Measurements from ENCODE around the gene DDX46. TPM values are rescaled to one million over a fixed set of nuclear protein-coding genes. Genes with fewer than 3 reads are reported as not detected.

Gene DDX46
- total and polyA plus RNA-seq, 2 experiments from 2014 or later: 15.3 to 31.0 TPM

- 91% methylated on average over 3 of the region's 3 CpGs for WGBS (ENCODE audit: low lambda C conversion rate, missing lambda C conversion rate)
These were observed 98.8 kb downstream of the DDX46 start for GRCh38 chr5:134857401-134857800.

DNA sequence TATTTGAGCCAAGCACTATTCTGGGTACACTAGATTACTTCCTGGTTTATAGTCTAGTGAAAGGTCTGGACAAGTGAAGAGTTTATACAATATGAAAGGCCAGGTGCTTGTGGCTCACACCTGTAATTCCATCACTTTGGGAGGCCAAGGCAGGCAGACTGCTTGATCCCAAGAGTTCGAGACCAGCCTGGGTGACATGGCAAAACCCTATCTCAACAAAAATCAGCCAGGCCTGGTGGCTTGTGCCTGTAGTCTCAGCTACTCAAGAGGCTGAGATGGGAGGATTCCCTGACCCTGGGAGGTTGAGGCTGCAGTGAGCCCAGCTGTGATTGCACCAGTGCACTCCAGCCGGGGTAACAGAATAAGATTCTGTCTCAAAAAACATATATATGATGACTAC, 106.1 kb downstream of the DDX46 start:
- whole genome bisulfite sequencing (ENCODE audit: low lambda C conversion rate, missing lambda C conversion rate): 86% methylated on average over 2 of the region's 2 CpGs
- Histone ChIP-seq H3K4me3 (no peak overlapping the region), H3K36me3 (replicated peaks; ENCODE audit: insufficient read depth, low read depth) (no peaks in the 10 kb centered on the region), H3K27ac (no peak overlapping the region), H4K20me1 (ENCODE audit: insufficient read depth, poor library complexity, severe bottlenecking) (no peaks in the 10 kb centered on the region), H3K9me2 (replicated peaks; ENCODE audit: insufficient read depth) (no peaks in the 10 kb centered on the region), H2AFZ (no peak overlapping the region), H3K9me3 (ENCODE audit: low read depth) (no peaks in the 10 kb centered on the region), H3K4me2 (no peak overlapping the region), H3K79me2 (no peaks in the 10 kb centered on the region), H3K27me3 (no peaks in the 10 kb centered on the region), H3K4me1 (ENCODE audit: insufficient read depth) (no peaks in the 10 kb centered on the region)
- no peak for DNase-seq (ENCODE audit: low spot score)
- TF ChIP-seq EZH2 (IDR thresholded peaks at IDR 0.05; ENCODE audit: borderline replicate concordance) (no peak), EZH2phosphoT487 (IDR thresholded peaks at IDR 0.05; ENCODE audit: low read depth, severe bottlenecking, unreplicated experiment) (no peak)
- TF ChIP-seq, protein P1, sequence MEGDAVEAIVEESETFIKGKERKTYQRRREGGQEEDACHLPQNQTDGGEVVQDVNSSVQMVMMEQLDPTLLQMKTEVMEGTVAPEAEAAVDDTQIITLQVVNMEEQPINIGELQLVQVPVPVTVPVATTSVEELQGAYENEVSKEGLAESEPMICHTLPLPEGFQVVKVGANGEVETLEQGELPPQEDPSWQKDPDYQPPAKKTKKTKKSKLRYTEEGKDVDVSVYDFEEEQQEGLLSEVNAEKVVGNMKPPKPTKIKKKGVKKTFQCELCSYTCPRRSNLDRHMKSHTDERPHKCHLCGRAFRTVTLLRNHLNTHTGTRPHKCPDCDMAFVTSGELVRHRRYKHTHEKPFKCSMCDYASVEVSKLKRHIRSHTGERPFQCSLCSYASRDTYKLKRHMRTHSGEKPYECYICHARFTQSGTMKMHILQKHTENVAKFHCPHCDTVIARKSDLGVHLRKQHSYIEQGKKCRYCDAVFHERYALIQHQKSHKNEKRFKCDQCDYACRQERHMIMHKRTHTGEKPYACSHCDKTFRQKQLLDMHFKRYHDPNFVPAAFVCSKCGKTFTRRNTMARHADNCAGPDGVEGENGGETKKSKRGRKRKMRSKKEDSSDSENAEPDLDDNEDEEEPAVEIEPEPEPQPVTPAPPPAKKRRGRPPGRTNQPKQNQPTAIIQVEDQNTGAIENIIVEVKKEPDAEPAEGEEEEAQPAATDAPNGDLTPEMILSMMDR (IDR thresholded peaks at IDR 0.05; ENCODE audit: poor library complexity): no peak

More at GRCh38 chr5:134857401-134857800, 98.8 kb downstream of the DDX46 start:
- H3K4me1 ChIP-seq (ENCODE audit: insufficient read depth): no peaks in the 10 kb centered on the region
- H4K20me1 ChIP-seq (ENCODE audit: insufficient read depth, poor library complexity, severe bottlenecking): peaks cover 14% of the 10 kb centered on the region
- no peaks in the 10 kb centered on the region for H3K27me3 ChIP-seq
- no peaks in the 10 kb centered on the region for H3K9me3 ChIP-seq (ENCODE audit: low read depth)
- no peak overlapping the region for H2AFZ ChIP-seq
- no peak overlapping the region for H3K27ac ChIP-seq
- H3K79me2 ChIP-seq: peaks cover 54% of the 10 kb centered on the region
- no peaks in the 10 kb centered on the region for H3K36me3 ChIP-seq (replicated peaks; ENCODE audit: insufficient read depth, low read depth)
- H3K4me2 ChIP-seq: no peak overlapping the region
- DNase-seq (ENCODE audit: low spot score): no peak
- H3K4me3 ChIP-seq: no peak overlapping the region
- TF ChIP-seq, protein P1 (IDR thresholded peaks at IDR 0.05; ENCODE audit: poor library complexity): no peak
- TF ChIP-seq EZH2 (IDR thresholded peaks at IDR 0.05; ENCODE audit: borderline replicate concordance) (no peak), EZH2phosphoT487 (IDR thresholded peaks at IDR 0.05; ENCODE audit: low read depth, severe bottlenecking, unreplicated experiment) (no peak)
- H3K9me2 ChIP-seq (replicated peaks; ENCODE audit: insufficient read depth): no peaks in the 10 kb centered on the region

- Histone ChIP-seq H3K9me3 (ENCODE audit: low read depth) (no peaks in the 10 kb centered on the region), H3K27ac (peak overlapping the region; percentile 97), H3K36me3 (replicated peaks; ENCODE audit: insufficient read depth, low read depth) (no peaks in the 10 kb centered on the region), H3K9me2 (replicated peaks; ENCODE audit: insufficient read depth) (no peaks in the 10 kb centered on the region), H3K27me3 (no peaks in the 10 kb centered on the region), H3K4me3 (peak overlapping the region; percentile 84), H4K20me1 (ENCODE audit: insufficient read depth, poor library complexity, severe bottlenecking) (no peaks in the 10 kb centered on the region), H3K4me2 (peak overlapping the region; percentile 74), H3K79me2 (peaks cover 30% of the 10 kb centered on the region), H2AFZ (peak overlapping the region; percentile 96), H3K4me1 (ENCODE audit: insufficient read depth) (peaks cover 14% of the 10 kb centered on the region)
- TF ChIP-seq, protein P1 (IDR thresholded peaks at IDR 0.05; ENCODE audit: poor library complexity): no peak
- TF ChIP-seq EZH2 (IDR thresholded peaks at IDR 0.05; ENCODE audit: borderline replicate concordance) (no peak), EZH2phosphoT487 (IDR thresholded peaks at IDR 0.05; ENCODE audit: low read depth, severe bottlenecking, unreplicated experiment) (no peak)
- DNase-seq (ENCODE audit: low spot score): no peak
- WGBS (ENCODE audit: low lambda C conversion rate, missing lambda C conversion rate): 87% methylated on average over 6 of the region's 6 CpGs
These were observed 114.9 kb downstream of the DDX46 start for GRCh38 chr5:134873494-134873893.
